GM12892 (cell line): ENCODE data around the gene SSUH2.

Experiments used
- POLR2A ChIP-seq: IDR thresholded peaks from 2 replicates; pipeline ENCODE4 v1.6.1; 2011; ENCODE audit warnings: low read depth, low read length, control low read depth
- POLR2AphosphoS5 ChIP-seq: IDR thresholded peaks from 2 replicates; pipeline ENCODE4 v1.6.1; 2011; ENCODE audit warnings: low read depth, low read length, control low read depth

GRCh38 chr3:8619548-8619947 is 25.1 kb downstream of the SSUH2 start:
- no peak for TF ChIP-seq POLR2AphosphoS5
- TF ChIP-seq POLR2A, result no peak
